Small intestine (tissue), 7 donors: Measurements from ENCODE around the gene MRC1. TPM values are rescaled to one million over a fixed set of nuclear protein-coding genes. Genes with fewer than 3 reads are reported as not detected.

ENCODE experiments used
- DNase-seq, 2 donors: peaks; one replicate each; pipeline versions ENCODE4 v3.0.0 to v3.0.0-alpha.2; 2013
- FAIRE-seq: peaks from 2 replicates; lab custom pipeline; 2012; peaks lifted over from hg19 to GRCh38; lab: Jason Lieb, UNC
- H3K27ac ChIP-seq, 3 donors: one replicate each; pipeline ENCODE4 v1.5.1; 2013; ENCODE audit warnings: low read length in 2 of 3, mild to moderate bottlenecking in 2 of 3, control low read depth in 1 of 3, inconsistent platforms in 1 of 3, low read depth in 1 of 3, moderate library complexity in 1 of 3
- H3K27me3 ChIP-seq, 3 donors: one replicate each; pipeline ENCODE4 v1.6.1; 2013; ENCODE audit warnings: low read length in 3 of 3, inconsistent platforms in 1 of 3; ENCODE audit not compliant: control insufficient read depth in 3 of 3, insufficient read depth in 3 of 3
- H3K36me3 ChIP-seq, 3 donors: one replicate each; pipeline ENCODE4 v1.6.1; 2013; ENCODE audit warnings: low read length in 3 of 3, inconsistent platforms in 1 of 3, low read depth in 1 of 3, mild to moderate bottlenecking in 1 of 3, moderate library complexity in 1 of 3; ENCODE audit not compliant: control insufficient read depth in 3 of 3, insufficient read depth in 2 of 3
- H3K4me1 ChIP-seq, 3 donors: one replicate each; pipeline ENCODE4 v1.6.1; 2013; ENCODE audit warnings: low read length in 2 of 3, inconsistent platforms in 1 of 3, low read depth in 1 of 3, mild to moderate bottlenecking in 1 of 3, moderate library complexity in 1 of 3; ENCODE audit not compliant: control insufficient read depth in 3 of 3, insufficient read depth in 2 of 3
- H3K4me3 ChIP-seq, 3 donors: one replicate each; pipeline ENCODE4 v1.5.1; 2013; ENCODE audit warnings: low read length in 3 of 3, control low read depth in 1 of 3, inconsistent platforms in 1 of 3, low read depth in 1 of 3, mild to moderate bottlenecking in 1 of 3, moderate library complexity in 1 of 3
- H3K9me3 ChIP-seq, 2 donors: one replicate each; pipeline ENCODE4 v1.6.1; 2013; ENCODE audit warnings: low read depth in 1 of 2, low read length in 1 of 2; ENCODE audit not compliant: control insufficient read depth in 2 of 2, insufficient read depth in 1 of 2
- WGBS, 3 donors: extraction: QIAGEN DNeasy Blood & Tissue Kit; methylation state at CpG; one replicate each; pipeline ENCODE4 v1.1.7; 2013; 5-methylcytosine and 5-hydroxymethylcytosine counted together
- polyA plus RNA-seq, 4 donors: library from polyadenylated mRNA; stranded (reverse) in 3 of 4; unstranded in 1 of 4; fragments of 200-250 nt in 3 of 4; fragments of 120-200 nt in 1 of 4; gene quantifications; one replicate each; pipeline versions ENCODE4 v1.2.1 to v1.2.3, GENCODE V29; 2013
- donor health status: healthy with polysubstance abuse.
- donor health status: control.
- donor health status: control.
- donor health status: Bipolar disorder and iron deficiency.
- donor health status: healthy.

The MRC1 gene
- polyA plus RNA-seq, 4 donors: 1.8 to 23.3 (median 7.6) TPM

GRCh38 chr10:17877121-17877520 lies 68.0 kb downstream of the MRC1 start:
- H3K36me3 ChIP-seq: no peaks in the 10 kb centered on the region
- no peaks in the 10 kb centered on the region for H3K4me1 ChIP-seq
- no peaks in the 10 kb centered on the region for H3K9me3 ChIP-seq
- no peak overlapping the region for H3K4me3 ChIP-seq
- FAIRE-seq (no peak), DNase-seq (no peak)
- H3K27me3 ChIP-seq: no peaks in the 10 kb centered on the region
- no peak overlapping the region for H3K27ac ChIP-seq

DNA sequence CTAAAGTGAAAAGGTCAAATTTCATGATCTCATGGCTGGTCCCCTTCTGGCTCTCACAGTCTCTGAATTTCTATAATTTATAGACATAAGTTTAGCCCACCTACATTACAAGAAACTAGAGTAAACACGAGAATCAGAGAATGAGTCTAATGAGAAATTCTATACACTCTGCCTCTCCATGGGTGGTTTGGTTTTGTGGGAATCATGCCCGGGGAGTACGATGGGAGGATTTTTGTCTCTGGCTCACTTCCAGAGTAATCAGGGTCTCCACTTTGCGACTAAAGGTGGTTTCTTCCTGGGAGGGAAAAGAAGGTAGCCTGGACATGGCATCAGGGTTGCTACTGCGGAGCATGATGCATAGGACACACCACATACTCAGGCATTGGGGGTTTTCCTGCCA lies 69.7 kb downstream of the MRC1 start:
- H3K9me3 ChIP-seq: peaks cover 0 to 4% of the 10 kb centered on the region in 2 donors
- no peak for DNase-seq
- no peak overlapping the region for H3K4me3 ChIP-seq
- FAIRE-seq: no peak
- WGBS, 3 donors: 83 to 94% (median 87%) methylated on average over 5 of the region's 5 CpGs
- H3K27ac ChIP-seq: no peak overlapping the region
- H3K4me1 ChIP-seq: no peaks in the 10 kb centered on the region
- H3K36me3 ChIP-seq: no peaks in the 10 kb centered on the region
- H3K27me3 ChIP-seq: no peaks in the 10 kb centered on the region

- Histone ChIP-seq H3K27me3 (no peaks in the 10 kb centered on the region), H3K9me3 (peaks cover 0 to 9% of the 10 kb centered on the region in 2 donors), H3K4me1 (no peaks in the 10 kb centered on the region), H3K36me3 (no peaks in the 10 kb centered on the region), H3K27ac (no peak overlapping the region), H3K4me3 (no peak overlapping the region)
- WGBS, 3 donors: 83 to 94% (median 93%) methylated on average over 3 of the region's 3 CpGs
- FAIRE-seq (no peak), DNase-seq (no peak)
Measured at GRCh38 chr10:17880601-17881000, 71.5 kb downstream of the MRC1 start.

DNA sequence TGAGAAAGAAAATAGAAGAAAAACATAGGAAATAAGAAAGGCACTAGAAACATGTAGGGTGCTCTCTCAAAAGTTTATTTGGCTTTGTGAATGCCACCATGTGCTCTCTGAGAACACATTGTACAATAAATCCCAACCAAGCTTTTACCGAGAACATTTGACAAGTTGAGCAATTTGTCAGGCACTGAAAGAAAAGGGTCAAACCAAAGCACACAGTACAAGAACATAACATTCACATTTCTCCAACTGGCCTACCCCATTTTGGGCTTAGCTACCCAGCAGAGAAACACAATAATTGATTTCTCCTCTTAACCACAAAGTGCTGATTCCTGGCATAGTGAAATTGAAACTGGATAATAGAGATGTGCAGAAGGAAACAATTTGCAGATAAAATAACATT lies 73.4 kb downstream of the MRC1 start:
- Histone ChIP-seq H3K4me1 (no peaks in the 10 kb centered on the region), H3K4me3 (no peak overlapping the region), H3K27ac (no peak overlapping the region), H3K27me3 (no peaks in the 10 kb centered on the region), H3K36me3 (no peaks in the 10 kb centered on the region), H3K9me3 (peaks cover 0 to 9% of the 10 kb centered on the region in 2 donors)
- WGBS, 3 donors: 71 to 100% (median 90%) methylated on average over 1 of the region's 1 CpG
- FAIRE-seq: no peak
- DNase-seq: no peak

GRCh38 chr10:17883621-17884020 lies 74.5 kb downstream of the MRC1 start:
- 11 to 62% (median 18%) methylated on average over 1 of the region's 1 CpG for WGBS, 3 donors
- no peak for FAIRE-seq
- no peak overlapping the region for H3K27ac ChIP-seq

DNA sequence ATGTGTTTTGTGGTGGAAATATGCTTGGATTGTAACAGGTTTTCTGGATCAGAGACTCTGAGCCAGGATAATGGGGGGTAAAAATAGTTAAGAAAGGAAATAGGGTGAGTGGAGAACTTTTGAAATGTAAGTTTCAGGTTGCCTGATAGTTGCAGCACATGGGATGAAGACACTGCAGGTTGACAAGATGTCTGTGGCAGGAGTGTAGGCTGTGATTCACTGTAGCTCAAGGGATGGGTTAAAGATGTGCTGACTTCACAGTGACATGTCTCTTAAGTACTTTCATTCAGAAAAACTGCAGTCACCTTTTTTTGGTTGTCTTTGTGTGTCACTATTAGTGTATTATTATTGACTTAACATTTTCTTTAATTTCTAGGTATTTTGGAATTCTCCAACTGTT lies 79.0 kb downstream of the MRC1 start:
- peaks cover 0 to 9% of the 10 kb centered on the region in 2 donors for H3K9me3 ChIP-seq
- no peaks in the 10 kb centered on the region for H3K36me3 ChIP-seq
- FAIRE-seq (no peak), DNase-seq (no peak)
- H3K27me3 ChIP-seq: no peaks in the 10 kb centered on the region
- no peak overlapping the region for H3K27ac ChIP-seq
- no peak overlapping the region for H3K4me3 ChIP-seq
- no peaks in the 10 kb centered on the region for H3K4me1 ChIP-seq

More at GRCh38 chr10:17883621-17884020, 74.5 kb downstream of the MRC1 start:
- H3K4me1 ChIP-seq: no peaks in the 10 kb centered on the region
- peaks cover 0 to 9% of the 10 kb centered on the region in 2 donors for H3K9me3 ChIP-seq
- peak in 1 of 2 donors; percentile 69 for DNase-seq
- no peak overlapping the region for H3K4me3 ChIP-seq
- no peaks in the 10 kb centered on the region for H3K36me3 ChIP-seq
- no peaks in the 10 kb centered on the region for H3K27me3 ChIP-seq

DNA sequence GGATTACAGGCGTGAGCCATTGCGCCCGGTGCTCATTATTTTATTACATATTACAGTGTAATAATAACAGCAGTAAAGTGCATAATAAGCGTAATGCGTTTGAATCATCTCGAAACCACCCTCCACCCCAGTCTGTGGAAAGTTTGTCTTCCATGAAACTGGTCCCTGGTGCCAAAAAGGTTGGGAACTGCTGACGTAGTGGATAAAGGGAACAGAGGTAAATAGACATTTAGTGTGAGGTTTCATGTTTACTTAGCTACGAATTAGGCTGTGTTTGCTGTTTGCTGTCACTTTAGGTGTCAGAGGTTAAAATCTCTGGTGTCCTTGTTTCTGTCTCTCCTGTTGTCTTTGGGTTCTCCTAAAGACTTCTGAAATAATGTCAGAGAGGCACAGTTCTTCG lies 82.3 kb downstream of the MRC1 start:
- H3K36me3 ChIP-seq: no peaks in the 10 kb centered on the region
- 83 to 85% (median 85%) methylated on average over 9 of the region's 9 CpGs for WGBS, 3 donors
- no peaks in the 10 kb centered on the region for H3K27me3 ChIP-seq
- FAIRE-seq (no peak), DNase-seq (no peak)
- H3K9me3 ChIP-seq: no peaks in the 10 kb centered on the region
- no peak overlapping the region for H3K4me3 ChIP-seq
- H3K4me1 ChIP-seq: no peaks in the 10 kb centered on the region
- H3K27ac ChIP-seq: no peak overlapping the region

- peaks cover 0 to 1% (median 0%) of the 10 kb centered on the region in 3 donors for H3K36me3 ChIP-seq
- 79 to 89% (median 87%) methylated on average over 2 of the region's 2 CpGs for WGBS, 3 donors
- peaks cover 0 to 4% (median 0%) of the 10 kb centered on the region in 3 donors for H3K27me3 ChIP-seq
- H3K4me3 ChIP-seq: no peak overlapping the region
- no peaks in the 10 kb centered on the region for H3K4me1 ChIP-seq
- no peak overlapping the region for H3K27ac ChIP-seq
- DNase-seq (no peak), FAIRE-seq (no peak)
- H3K9me3 ChIP-seq: no peaks in the 10 kb centered on the region
Measured at GRCh38 chr10:17904564-17904963, 95.4 kb downstream of the MRC1 start.

DNA sequence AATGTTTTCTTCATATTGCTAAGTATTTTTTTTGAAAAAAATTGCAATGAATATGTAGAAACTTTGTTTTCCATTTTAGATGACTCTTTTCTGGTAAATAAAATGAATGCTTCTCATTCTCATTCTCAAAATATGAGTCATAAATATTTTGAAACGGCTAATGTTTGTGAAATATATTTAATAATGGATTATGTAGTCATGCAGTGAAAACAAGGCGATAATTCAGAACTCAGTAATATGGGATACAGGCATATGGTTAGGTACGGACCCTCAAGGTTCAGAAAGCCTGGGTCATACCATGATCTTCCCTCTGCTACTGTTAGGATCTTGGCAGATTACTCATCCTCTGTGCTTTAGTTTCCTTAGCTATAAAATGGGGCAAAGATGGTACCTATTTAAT lies 96.3 kb downstream of the MRC1 start:
- 72 to 90% (median 83%) methylated on average over 3 of the region's 3 CpGs for WGBS, 3 donors
- Histone ChIP-seq H3K4me3 (no peak overlapping the region), H3K27ac (no peak overlapping the region), H3K9me3 (no peaks in the 10 kb centered on the region), H3K27me3 (peaks cover 0 to 4% (median 0%) of the 10 kb centered on the region in 3 donors), H3K36me3 (peaks cover 0 to 1% (median 0%) of the 10 kb centered on the region in 3 donors), H3K4me1 (no peaks in the 10 kb centered on the region)
- DNase-seq (no peak), FAIRE-seq (no peak)
